GM12878 (cell line): ENCODE results near the gene SEM1. TPM values are rescaled to one million over a fixed set of nuclear protein-coding genes. Genes with fewer than 3 reads are reported as not detected.
"Not testable (repeated sequence)": the region's sequence is repeated elsewhere in the genome, so short reads cannot be mapped to it uniquely, and the experiment has no call there.

Source experiments
- ATAC-seq: fragments of 200-7000 bp; cut with Tn5 transposase; 3 replicates; pipeline ENCODE4 v1.9.1; 2020; ENCODE audit warnings: mild to moderate bottlenecking, moderate library complexity
- BruUV-seq: library from RNA; stranded (reverse); fragments of 400-500 nt; replicated peaks from 2 replicates; lab custom pipeline; 2021; lab: Mats Ljungman, UMichigan
- CTCF ChIA-PET: fragments of 300-600 bp; sonication (Branson Sonifier 250); formaldehyde crosslinking; extraction: SDS; loops from one replicate; lab custom pipeline; 2021; ENCODE audit warnings: inconsistent platforms; lab: Yijun Ruan, JAX
- POLR2A ChIA-PET: fragments of 350-600 bp; formaldehyde crosslinking; extraction: SDS; loops from one replicate; lab custom pipeline; 2021; ENCODE audit warnings: inconsistent platforms; lab: Charles Lee
- RAD21 ChIA-PET: fragments of 300-600 bp; sonication (Branson Sonifier 250); formaldehyde crosslinking; loops from one replicate; lab custom pipeline; 2023; ENCODE audit warnings: antibody characterized with exemption; ENCODE audit not compliant: unreplicated experiment; lab: Charles Lee
- SMC1A ChIA-PET: fragments of 300-600 bp; sonication (Branson Sonifier 250); formaldehyde crosslinking; loops from one replicate; lab custom pipeline; 2023; ENCODE audit not compliant: unreplicated experiment, uncharacterized antibody; lab: Charles Lee
- DNase-seq: peaks from one replicate; pipeline ENCODE4 v3.0.0-alpha.2; 2011; ENCODE audit warnings: low read depth, low spot score
- FAIRE-seq: peaks from 3 replicates; lab custom pipeline; 2011; peaks lifted over from hg19 to GRCh38; lab: Jason Lieb, UNC
- H2AFZ ChIP-seq: 2 replicates; pipeline ENCODE4 v1.6.0; 2011; ENCODE audit warnings: low read depth, low read length, control low read depth; ENCODE audit not compliant: control insufficient read depth
- H3K27ac ChIP-seq: 2 replicates; pipeline ENCODE4 v1.5.1; 2011; ENCODE audit warnings: control low read depth; ENCODE audit not compliant: control insufficient read depth, insufficient read depth
- H3K27me3 ChIP-seq, 2 experiments: replicated peaks in 1 of 2; 2 replicates each; pipeline versions ENCODE4 v1.6.0 to v1.6.1; 2011; ENCODE audit warnings: low read length in 1 of 2; ENCODE audit not compliant: control insufficient read depth in 2 of 2, insufficient read depth in 2 of 2
- H3K36me3 ChIP-seq, 2 experiments: 2 replicates each; pipeline ENCODE4 v1.5.1; 2011; ENCODE audit warnings: low read length in 1 of 2; ENCODE audit not compliant: control insufficient read depth in 2 of 2, insufficient read depth in 2 of 2
- H3K4me1 ChIP-seq: 2 replicates; pipeline ENCODE4 v1.6.1; 2011; ENCODE audit warnings: mild to moderate bottlenecking, low read length, moderate library complexity, mixed read lengths; ENCODE audit not compliant: control insufficient read depth, insufficient read depth
- H3K4me2 ChIP-seq: 2 replicates; pipeline ENCODE4 v1.6.0; 2011; ENCODE audit warnings: control low read depth; ENCODE audit not compliant: control insufficient read depth, insufficient read depth
- H3K4me3 ChIP-seq: fragments of 200-600 bp; sonication (generic); 2 replicates; pipeline ENCODE4 v1.5.1; 2016
- H3K79me2 ChIP-seq: 2 replicates; pipeline ENCODE4 v1.6.0; 2011; ENCODE audit warnings: low read length; ENCODE audit not compliant: control insufficient read depth, insufficient read depth
- H3K9ac ChIP-seq: 2 replicates; pipeline ENCODE4 v1.8.0; 2011; ENCODE audit warnings: low read length, control low read depth, mixed read lengths; ENCODE audit not compliant: control insufficient read depth, insufficient read depth
- H3K9me3 ChIP-seq: replicated peaks from 3 replicates; pipeline ENCODE4 v1.5.1; 2011; ENCODE audit warnings: mild to moderate bottlenecking, low read length; ENCODE audit not compliant: control insufficient read depth, insufficient read depth
- H4K20me1 ChIP-seq: 2 replicates; pipeline ENCODE4 v1.6.0; 2011; ENCODE audit not compliant: control insufficient read depth, insufficient read depth
- ATF7 ChIP-seq: fragments of 450-650 bp; IDR thresholded peaks from 2 replicates; pipeline ENCODE4 v1.6.1; 2016; ENCODE audit warnings: low read depth, mild to moderate bottlenecking
- BHLHE40 ChIP-seq, 2 experiments: fragments of 450-650 bp in 1 of 2; IDR thresholded peaks; 2 replicates each; pipeline ENCODE4 v1.6.1; 2011 to 2017; ENCODE audit warnings: low read depth in 2 of 2, borderline replicate concordance in 1 of 2, improper control_type of control experiment in 1 of 2, low read length in 1 of 2, mild to moderate bottlenecking in 1 of 2
- BRCA1 ChIP-seq: IDR thresholded peaks from 2 replicates; pipeline ENCODE4 v1.6.1; 2011; ENCODE audit warnings: low read depth, low read length, improper control_type of control experiment
- HDAC6 ChIP-seq: fragments of 200-600 bp; sonication (generic); IDR thresholded peaks from one replicate; pipeline ENCODE4 v1.8.0; 2017; ENCODE audit warnings: antibody characterized with exemption; ENCODE audit not compliant: unreplicated experiment
- RUNX3 ChIP-seq: IDR thresholded peaks from 2 replicates; pipeline ENCODE4 v1.6.1; 2012; ENCODE audit warnings: low read length, inconsistent platforms
- ZBTB40 ChIP-seq: fragments of 450-650 bp; IDR thresholded peaks from 2 replicates; pipeline ENCODE4 v1.6.1; 2016; ENCODE audit warnings: mild to moderate bottlenecking, moderate library complexity, borderline replicate concordance
- ZNF592 ChIP-seq: fragments of 450-650 bp; IDR thresholded peaks from 2 replicates; pipeline ENCODE4 v1.6.1; 2017; ENCODE audit warnings: mild to moderate bottlenecking, moderate library complexity
- WGBS: methylation state at CpG from one replicate; pipeline ENCODE4 v1.1.6; 2016; ENCODE audit warnings: low lambda C conversion rate; ENCODE audit not compliant: insufficient replicate concordance, insufficient coverage; ENCODE audit errors: missing lambda C conversion rate; 5-methylcytosine and 5-hydroxymethylcytosine counted together
- in situ Hi-C: fragments of 300-500 bp; cut with MboI; formaldehyde crosslinking; loops from 9 replicates; pipeline ENCODE4 v1.14.3; 2018; ENCODE audit warnings: mixed read lengths
- intact Hi-C: fragments of 100-400 bp; cut with micrococcal nuclease; formaldehyde crosslinking; loops from one replicate; pipeline ENCODE4 v1.14.2; 2022; ENCODE audit not compliant: unreplicated experiment
- polyA plus RNA-seq, 11 experiments: library from polyadenylated mRNA; depleted of rRNA in 4 of 11; unstranded in 6 of 11; stranded (reverse) in 5 of 11; fragments of >200 nt; fragmentation: Nextera tagmentation in 4 of 11; fragmentation: Illumina TruSeq in 1 of 11; extraction: Ambion mirVana in 4 of 11; extraction: Trizol in 1 of 11; gene quantifications; 1 replicate in 1 of 11; 2 replicates in 10 of 11; pipeline versions ENCODE4 v1.2.1 to v1.2.3, GENCODE V29; 2011 to 2016; ENCODE audit warnings: inconsistent platforms in 2 of 11, missing spikeins in 2 of 11, low read depth in 1 of 11
- total RNA-seq, 4 experiments: library from RNA; depleted of rRNA in 3 of 4; stranded (reverse); fragments of >200 nt in 3 of 4; fragmentation: Illumina TruSeq in 1 of 4; extraction: Trizol in 1 of 4; gene quantifications; 2 replicates each; pipeline versions ENCODE4 v1.2.1 to v1.2.3, GENCODE V29; 2013 to 2021

The SEM1 gene
- total and polyA plus RNA-seq, 10 of the 15 experiments (the other 5 are each of a cell fraction or from before 2014, with no cell fraction given) = 44.6 to 606 (median 356) TPM

- Histone ChIP-seq H3K27ac (no peak overlapping the region), H3K4me1 (no peaks in the 10 kb centered on the region), H2AFZ (no peak overlapping the region), H3K9ac (no peak overlapping the region), H3K4me3 (no peak overlapping the region), H4K20me1 (no peaks in the 10 kb centered on the region), H3K27me3 (no peaks in the 10 kb centered on the region; a peak in 1 of 4 replicates), H3K9me3 (no peaks in the 10 kb centered on the region), H3K79me2 (no peaks in the 10 kb centered on the region), H3K4me2 (no peak overlapping the region), H3K36me3 (no peaks in the 10 kb centered on the region)
- SMC1A ChIA-PET = no interaction called here
- no peak for ATAC-seq
- FAIRE-seq = no peak
- 54% methylated on average over 3 of the region's 3 CpGs for WGBS
- POLR2A ChIA-PET = no interaction called here
- no TSS peak for BruUV-seq
- in situ Hi-C loops = no loop called here
- no peak for TF ChIP-seq ZBTB40
- TF ChIP-seq BHLHE40 (IDR thresholded peaks at IDR 0.05; ENCODE audit: borderline replicate concordance in 1 of 2, low read depth in 2 of 2, low read length in 1 of 2) = no peak
- no peak for TF ChIP-seq BRCA1
- TF ChIP-seq ATF7 = no peak
- TF ChIP-seq RUNX3 = no peak
- TF ChIP-seq HDAC6 = no peak
- TF ChIP-seq ZNF592 = no peak
- RAD21 ChIA-PET = no interaction called here
- CTCF ChIA-PET = no interaction called here
- intact Hi-C loops = no loop called here
- DNase-seq = no peak
Measured at GRCh38 chr7:96645084-96645483, 64.6 kb downstream of the SEM1 start.

DNA sequence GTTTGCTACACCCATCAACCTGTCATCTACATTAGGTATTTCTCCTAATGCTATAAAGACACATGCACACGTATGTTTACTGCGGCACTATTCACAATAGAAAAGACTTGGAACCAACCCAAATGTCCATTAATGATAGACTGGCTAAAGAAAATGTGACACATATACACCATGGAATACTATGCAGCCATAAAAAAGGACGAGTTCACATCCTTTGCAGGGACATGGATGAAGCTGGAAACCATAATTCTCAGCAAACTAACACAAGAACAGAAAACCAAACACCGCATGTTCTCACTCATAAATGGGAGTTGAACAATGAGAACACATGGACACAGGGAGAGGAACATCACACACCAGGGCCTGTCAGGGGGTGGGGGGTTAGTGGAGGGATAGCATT, 66.2 kb downstream of the SEM1 start:
- H3K9me3 ChIP-seq, H3K79me2 ChIP-seq, H3K27ac ChIP-seq, intact Hi-C loops, FAIRE-seq, ATAC-seq, H3K4me1 ChIP-seq, RAD21 ChIA-PET, H2AFZ ChIP-seq, BruUV-seq, CTCF ChIA-PET, H4K20me1 ChIP-seq, H3K27me3 ChIP-seq, H3K9ac ChIP-seq, H3K36me3 ChIP-seq, POLR2A ChIA-PET, in situ Hi-C loops, H3K4me2 ChIP-seq, SMC1A ChIA-PET, DNase-seq, H3K4me3 ChIP-seq: not testable (repeated sequence)
- 77% methylated on average over 4 of the region's 4 CpGs for WGBS
